Tibial artery (tissue), 4 donors: Measurements from ENCODE around the gene NISCH.

ENCODE experiments used
- DNase-seq, 2 donors: peaks; one replicate each; pipeline ENCODE4 v3.0.0-alpha.2; 2019
- H3K27ac ChIP-seq, 2 donors: fragments of 200-600 bp; sonication (generic) in 1 of 2; 1 replicate in 1 of 2; 2 replicates in 1 of 2; pipeline ENCODE4 v1.5.1; 2018 to 2019; ENCODE audit warnings: mild to moderate bottlenecking in 1 of 2
- H3K27me3 ChIP-seq, 2 donors: fragments of 200-600 bp; sonication (generic) in 1 of 2; one replicate each; pipeline versions ENCODE4 v1.5.1 to v1.6.0; 2016 to 2019
- H3K36me3 ChIP-seq, 3 donors: fragments of 200-600 bp; sonication (generic) in 2 of 3; one replicate each; pipeline ENCODE4 v1.5.1; 2016 to 2019; ENCODE audit warnings: mild to moderate bottlenecking in 2 of 3
- H3K4me1 ChIP-seq, 4 donors: fragments of 200-600 bp; sonication (generic) in 2 of 4; 1 replicate in 3 of 4; 2 replicates in 1 of 4; pipeline ENCODE4 v1.5.1; 2016 to 2019
- H3K4me3 ChIP-seq, 2 donors: fragments of 200-600 bp; sonication (generic) in 1 of 2; 1 replicate in 1 of 2; 2 replicates in 1 of 2; pipeline ENCODE4 v1.5.1; 2018 to 2019; ENCODE audit warnings: mild to moderate bottlenecking in 2 of 2
- H3K9me3 ChIP-seq, 3 donors: fragments of 200-600 bp; sonication (generic) in 1 of 3; one replicate each; pipeline ENCODE4 v1.5.1; 2016 to 2019
- CTCF ChIP-seq, 2 experiments: fragments of 200-600 bp in 1 of 2; fragments of 450-650 bp in 1 of 2; IDR thresholded peaks; one replicate each; pipeline ENCODE4 v1.5.1; 2017 to 2019; ENCODE audit warnings: antibody characterized with exemption in 2 of 2, mild to moderate bottlenecking in 1 of 2, moderate library complexity in 1 of 2
- intact Hi-C: fragments of 100-400 bp; cut with DNase I; formaldehyde crosslinking; loops from one replicate; pipeline ENCODE4 v1.15.0; 2023; ENCODE audit warnings: low total_unique reads

Gene NISCH

DNA sequence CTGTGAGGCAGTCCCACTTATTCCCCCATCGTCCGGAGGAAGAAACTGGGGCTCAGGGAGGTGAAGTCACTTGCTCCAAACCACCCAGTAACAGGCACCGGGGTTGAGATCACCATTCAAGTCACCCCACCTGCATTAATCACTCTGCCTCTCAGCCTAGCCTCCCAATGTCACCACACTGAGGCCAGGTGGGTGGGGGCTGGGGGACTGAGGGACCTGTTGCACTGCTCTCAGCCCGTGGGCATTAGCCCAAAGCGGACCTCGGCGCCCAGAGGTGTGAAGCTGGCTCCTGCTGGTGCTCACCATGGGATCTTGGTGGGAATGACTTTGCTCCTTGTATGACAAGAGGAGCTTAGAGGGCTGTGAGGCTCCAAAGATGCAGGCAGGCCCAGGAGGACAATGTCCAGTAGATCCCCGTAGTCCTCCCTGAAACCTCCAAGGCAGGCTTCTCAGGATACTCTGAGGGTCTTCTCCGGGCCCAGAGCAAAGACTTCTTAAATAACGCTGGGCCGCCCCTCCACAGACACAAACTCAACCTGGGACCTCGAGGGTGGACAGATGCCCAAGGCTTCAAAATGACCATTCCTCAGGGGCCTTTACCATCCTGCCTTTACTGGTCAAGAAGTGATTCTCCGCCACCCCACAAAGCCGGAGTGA lies 76.6 kb downstream of the NISCH start:
- Histone ChIP-seq H3K27ac (peak overlapping the region; percentile 58 to 79), H3K27me3 (no peaks in the 10 kb centered on the region), H3K4me1 (peaks cover 0 to 67% (median 55%) of the 10 kb centered on the region in 4 donors), H3K4me3 (peak overlapping the region; percentile 72 to 78), H3K36me3 (peaks cover 0 to 20% (median 10%) of the 10 kb centered on the region in 3 donors), H3K9me3 (no peaks in the 10 kb centered on the region)
- peak in 1 of 2 donors; percentile 68 for DNase-seq
- no peak for TF ChIP-seq CTCF (IDR thresholded peaks at IDR 0.05)
- intact Hi-C loops = loop anchor here (10.0 kb wide), 1 partner anchor 57 kb away; no protein-coding TSS in a partner anchor

GRCh38 chr3:52532517-52532837 lies 77.1 kb downstream of the NISCH start:
- no peak for TF ChIP-seq CTCF (IDR thresholded peaks at IDR 0.05)
- H3K4me1 ChIP-seq = peaks cover 0 to 67% (median 57%) of the 10 kb centered on the region in 4 donors
- peak overlapping the region; percentile 72 to 78 for H3K4me3 ChIP-seq
- peaks cover 0 to 15% (median 5%) of the 10 kb centered on the region in 3 donors for H3K36me3 ChIP-seq
- peak in 1 of 2 donors; percentile 69 for DNase-seq
- H3K27me3 ChIP-seq = no peaks in the 10 kb centered on the region
- H3K27ac ChIP-seq = peak overlapping the region; percentile 58 to 79
- intact Hi-C loops = loop anchor here (10.0 kb wide), 1 partner anchor 58 kb away; no protein-coding TSS in a partner anchor
- no peaks in the 10 kb centered on the region for H3K9me3 ChIP-seq

DNA sequence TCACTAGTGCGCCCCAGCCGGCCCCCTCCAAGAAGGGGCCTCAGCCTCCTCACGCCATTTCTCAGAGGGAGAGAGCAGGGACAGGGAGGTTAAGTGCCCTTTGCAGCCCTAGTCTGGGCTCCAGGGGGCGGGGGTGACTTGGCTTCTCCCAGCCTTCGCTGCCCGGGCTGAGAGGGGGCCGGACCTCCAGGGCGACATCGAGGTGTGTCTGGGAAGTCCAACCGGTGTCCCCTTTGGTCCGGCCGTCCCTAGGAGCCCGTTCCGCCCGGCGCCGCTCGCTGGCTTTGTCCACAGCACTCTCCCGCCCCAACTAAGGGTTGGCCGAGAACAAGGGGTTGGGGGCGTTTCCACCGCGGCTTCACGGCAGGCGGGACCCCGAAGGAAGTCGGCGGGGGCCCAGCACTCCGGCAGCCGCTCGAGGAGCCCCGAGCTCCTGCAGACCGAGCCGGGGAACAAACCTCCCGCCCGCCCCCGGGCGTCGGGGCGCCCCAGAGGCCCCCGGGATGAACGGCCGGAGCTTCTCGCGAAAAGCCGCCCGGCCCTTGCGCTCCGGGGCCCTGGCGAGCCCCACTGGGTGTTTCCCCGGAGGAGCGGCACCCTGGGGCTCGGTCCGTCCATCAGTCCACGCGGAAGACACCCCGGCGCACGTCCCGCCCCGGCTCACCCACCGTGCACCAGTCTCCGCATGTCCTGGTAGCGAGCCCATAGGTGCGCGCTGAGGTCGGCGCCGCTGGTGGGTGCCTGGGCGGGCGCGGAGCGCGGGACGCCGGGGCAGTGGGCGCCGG lies 77.6 kb downstream of the NISCH start:
- Histone ChIP-seq H3K36me3 (peaks cover 0 to 10% (median 0%) of the 10 kb centered on the region in 3 donors), H3K4me1 (peaks cover 0 to 72% (median 63%) of the 10 kb centered on the region in 4 donors), H3K9me3 (no peaks in the 10 kb centered on the region), H3K27ac (peak overlapping the region; percentile 58 to 79), H3K27me3 (no peaks in the 10 kb centered on the region), H3K4me3 (peak overlapping the region; percentile 72 to 78)
- intact Hi-C loops = loop anchor here (10.0 kb wide), 1 partner anchor 58 kb away; no protein-coding TSS in a partner anchor
- TF ChIP-seq CTCF (IDR thresholded peaks at IDR 0.05) = no peak
- DNase-seq = peak in 1 of 2 donors; percentile 75

GRCh38 chr3:52533623-52534280 lies 78.3 kb downstream of the NISCH start, which contains the start of gene NT5DC2:
TSS of gene NT5DC2 (minus strand) at chr3:52533857. CDS start at chr3:52533737, 120 bp downstream.
- peak within 1 kb of the TSS; percentile 72 to 78 for H3K4me3 ChIP-seq
- H3K27ac ChIP-seq = peak within 1 kb of the TSS; percentile 83 to 92
- peaks cover 0 to 3% (median 0%) of the 10 kb centered on the region in 3 donors for H3K36me3 ChIP-seq
- no peaks in the 10 kb centered on the region for H3K27me3 ChIP-seq
- peak in 1 of 2 donors; percentile 84 for DNase-seq
- intact Hi-C loops = loop anchor here (10.0 kb wide), 1 partner anchor 59 kb away; no protein-coding TSS in a partner anchor
- no peak for TF ChIP-seq CTCF (IDR thresholded peaks at IDR 0.05)
- H3K9me3 ChIP-seq = no peaks in the 10 kb centered on the region
- H3K4me1 ChIP-seq = peaks cover 0 to 79% (median 70%) of the 10 kb centered on the region in 4 donors
